ENCODE measurements around the gene TRIP13.

- no peak for TF ChIP-seq POLR2A (IDR thresholded peaks at IDR 0.05)
- TF ChIP-seq CTCF (IDR thresholded peaks at IDR 0.05) = no peak
Observed at GRCh38 chr5:885127-885442, 7.6 kb upstream of the TRIP13 start.
